GM12878 (cell line): ENCODE results near the gene PDIA4. TPM values are rescaled to one million over a fixed set of nuclear protein-coding genes. Genes with fewer than 3 reads are reported as not detected.

Experiments
- ATAC-seq: fragments of 200-7000 bp; cut with Tn5 transposase; 3 replicates; pipeline ENCODE4 v1.9.1; 2020; ENCODE audit warnings: mild to moderate bottlenecking, moderate library complexity
- BruUV-seq: library from RNA; stranded (reverse); fragments of 400-500 nt; replicated peaks from 2 replicates; lab custom pipeline; 2021; lab: Mats Ljungman, UMichigan
- CTCF ChIA-PET: fragments of 300-600 bp; sonication (Branson Sonifier 250); formaldehyde crosslinking; extraction: SDS; loops from one replicate; lab custom pipeline; 2021; ENCODE audit warnings: inconsistent platforms; lab: Yijun Ruan, JAX
- POLR2A ChIA-PET: fragments of 350-600 bp; formaldehyde crosslinking; extraction: SDS; loops from one replicate; lab custom pipeline; 2021; ENCODE audit warnings: inconsistent platforms; lab: Charles Lee
- RAD21 ChIA-PET: fragments of 300-600 bp; sonication (Branson Sonifier 250); formaldehyde crosslinking; loops from one replicate; lab custom pipeline; 2023; ENCODE audit warnings: antibody characterized with exemption; ENCODE audit not compliant: unreplicated experiment; lab: Charles Lee
- SMC1A ChIA-PET: fragments of 300-600 bp; sonication (Branson Sonifier 250); formaldehyde crosslinking; loops from one replicate; lab custom pipeline; 2023; ENCODE audit not compliant: unreplicated experiment, uncharacterized antibody; lab: Charles Lee
- DNase-seq: peaks from one replicate; pipeline ENCODE4 v3.0.0-alpha.2; 2011; ENCODE audit warnings: low read depth, low spot score
- FAIRE-seq: peaks from 3 replicates; lab custom pipeline; 2011; peaks lifted over from hg19 to GRCh38; lab: Jason Lieb, UNC
- H2AFZ ChIP-seq: 2 replicates; pipeline ENCODE4 v1.6.0; 2011; ENCODE audit warnings: low read depth, low read length, control low read depth; ENCODE audit not compliant: control insufficient read depth
- H3K27ac ChIP-seq: 2 replicates; pipeline ENCODE4 v1.5.1; 2011; ENCODE audit warnings: control low read depth; ENCODE audit not compliant: control insufficient read depth, insufficient read depth
- H3K27me3 ChIP-seq, 2 experiments: replicated peaks in 1 of 2; 2 replicates each; pipeline versions ENCODE4 v1.6.0 to v1.6.1; 2011; ENCODE audit warnings: low read length in 1 of 2; ENCODE audit not compliant: control insufficient read depth in 2 of 2, insufficient read depth in 2 of 2
- H3K36me3 ChIP-seq, 2 experiments: 2 replicates each; pipeline ENCODE4 v1.5.1; 2011; ENCODE audit warnings: low read length in 1 of 2; ENCODE audit not compliant: control insufficient read depth in 2 of 2, insufficient read depth in 2 of 2
- H3K4me1 ChIP-seq: 2 replicates; pipeline ENCODE4 v1.6.1; 2011; ENCODE audit warnings: mild to moderate bottlenecking, low read length, moderate library complexity, mixed read lengths; ENCODE audit not compliant: control insufficient read depth, insufficient read depth
- H3K4me2 ChIP-seq: 2 replicates; pipeline ENCODE4 v1.6.0; 2011; ENCODE audit warnings: control low read depth; ENCODE audit not compliant: control insufficient read depth, insufficient read depth
- H3K4me3 ChIP-seq: fragments of 200-600 bp; sonication (generic); 2 replicates; pipeline ENCODE4 v1.5.1; 2016
- H3K79me2 ChIP-seq: 2 replicates; pipeline ENCODE4 v1.6.0; 2011; ENCODE audit warnings: low read length; ENCODE audit not compliant: control insufficient read depth, insufficient read depth
- H3K9ac ChIP-seq: 2 replicates; pipeline ENCODE4 v1.8.0; 2011; ENCODE audit warnings: low read length, control low read depth, mixed read lengths; ENCODE audit not compliant: control insufficient read depth, insufficient read depth
- H3K9me3 ChIP-seq: replicated peaks from 3 replicates; pipeline ENCODE4 v1.5.1; 2011; ENCODE audit warnings: mild to moderate bottlenecking, low read length; ENCODE audit not compliant: control insufficient read depth, insufficient read depth
- H4K20me1 ChIP-seq: 2 replicates; pipeline ENCODE4 v1.6.0; 2011; ENCODE audit not compliant: control insufficient read depth, insufficient read depth
- EP300 ChIP-seq, 2 experiments: fragments of 150-350 bp in 1 of 2; IDR thresholded peaks; 2 replicates each; pipeline ENCODE4 v1.6.1; 2011 to 2012; ENCODE audit warnings: low read depth in 2 of 2, low read length in 2 of 2, borderline replicate concordance in 1 of 2, improper control_type of control experiment in 1 of 2, inconsistent platforms in 1 of 2; ENCODE audit not compliant: control insufficient read depth in 1 of 2
- HCFC1 ChIP-seq: fragments of 150-350 bp; IDR thresholded peaks from 2 replicates; pipeline ENCODE4 v1.6.1; 2014; ENCODE audit warnings: low read length
- HDAC2 ChIP-seq: fragments of 200-600 bp; sonication (generic); IDR thresholded peaks from 2 replicates; pipeline ENCODE4 v1.6.1; 2017
- RUNX3 ChIP-seq: IDR thresholded peaks from 2 replicates; pipeline ENCODE4 v1.6.1; 2012; ENCODE audit warnings: low read length, inconsistent platforms
- SMARCA5 ChIP-seq: fragments of 450-650 bp; IDR thresholded peaks from 2 replicates; pipeline ENCODE4 v1.6.1; 2017; ENCODE audit warnings: mild to moderate bottlenecking
- SREBF2 ChIP-seq: IDR thresholded peaks from 2 replicates; pipeline ENCODE4 v1.6.1; 2012; ENCODE audit warnings: mild to moderate bottlenecking, low read length
- WGBS: methylation state at CpG from one replicate; pipeline ENCODE4 v1.1.6; 2016; ENCODE audit warnings: low lambda C conversion rate; ENCODE audit not compliant: insufficient replicate concordance, insufficient coverage; ENCODE audit errors: missing lambda C conversion rate; 5-methylcytosine and 5-hydroxymethylcytosine counted together
- in situ Hi-C: fragments of 300-500 bp; cut with MboI; formaldehyde crosslinking; loops from 9 replicates; pipeline ENCODE4 v1.14.3; 2018; ENCODE audit warnings: mixed read lengths
- intact Hi-C: fragments of 100-400 bp; cut with micrococcal nuclease; formaldehyde crosslinking; loops from one replicate; pipeline ENCODE4 v1.14.2; 2022; ENCODE audit not compliant: unreplicated experiment
- polyA plus RNA-seq, 11 experiments: library from polyadenylated mRNA; depleted of rRNA in 4 of 11; unstranded in 6 of 11; stranded (reverse) in 5 of 11; fragments of >200 nt; fragmentation: Nextera tagmentation in 4 of 11; fragmentation: Illumina TruSeq in 1 of 11; extraction: Ambion mirVana in 4 of 11; extraction: Trizol in 1 of 11; gene quantifications; 1 replicate in 1 of 11; 2 replicates in 10 of 11; pipeline versions ENCODE4 v1.2.1 to v1.2.3, GENCODE V29; 2011 to 2016; ENCODE audit warnings: inconsistent platforms in 2 of 11, missing spikeins in 2 of 11, low read depth in 1 of 11
- total RNA-seq, 4 experiments: library from RNA; depleted of rRNA in 3 of 4; stranded (reverse); fragments of >200 nt in 3 of 4; fragmentation: Illumina TruSeq in 1 of 4; extraction: Trizol in 1 of 4; gene quantifications; 2 replicates each; pipeline versions ENCODE4 v1.2.1 to v1.2.3, GENCODE V29; 2013 to 2021
- TF ChIP-seq, protein P1 (sequence below): fragments of 150-350 bp; IDR thresholded peaks from 2 replicates; pipeline ENCODE4 v1.6.1; 2014; ENCODE audit warnings: mild to moderate bottlenecking, low read depth, low read length
- TF ChIP-seq, protein P2 (sequence below): fragments of 150-350 bp; IDR thresholded peaks from 2 replicates; pipeline ENCODE4 v1.6.1; 2016; ENCODE audit warnings: low read depth, low read length
- TF ChIP-seq, protein P3 (sequence below): fragments of 450-650 bp; IDR thresholded peaks from 2 replicates; pipeline ENCODE4 v1.6.1; 2018; ENCODE audit warnings: borderline replicate concordance, mild to moderate bottlenecking; ENCODE audit not compliant: partially characterized antibody

Gene PDIA4
- total and polyA plus RNA-seq, 10 of the 15 experiments (the other 5 are each of a cell fraction or from before 2014, with no cell fraction given), result 7.1 to 306 (median 106) TPM

DNA sequence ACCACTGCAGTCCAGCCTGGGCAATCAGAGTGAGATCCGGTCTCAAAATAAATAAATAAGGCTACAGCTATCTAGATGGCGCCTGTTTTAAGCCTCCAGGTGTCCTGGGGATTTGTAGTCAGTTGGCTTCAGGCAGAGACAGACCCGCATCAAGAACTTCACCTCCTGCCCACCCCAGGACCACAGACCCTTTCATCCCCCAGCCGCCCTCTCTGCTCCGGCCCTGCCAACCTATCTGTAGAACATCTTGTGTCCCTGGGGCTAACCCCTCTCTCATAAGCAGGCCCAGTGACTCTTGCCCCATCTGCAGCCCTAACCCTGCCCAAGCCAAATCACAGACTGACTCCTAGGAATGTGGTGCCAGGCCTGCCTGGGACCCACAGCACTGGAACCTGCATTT is 17.9 kb downstream of the PDIA4 start:
- H2AFZ ChIP-seq, result no peak overlapping the region
- no peaks in the 10 kb centered on the region for H3K4me1 ChIP-seq
- no peak for ATAC-seq
- CTCF ChIA-PET, result interaction anchor here (8.8 kb wide), 1 partner anchor 55 kb away, joined by 99 read pairs; no protein-coding TSS in a partner anchor
- no peak for FAIRE-seq
- no peak overlapping the region for H3K9ac ChIP-seq
- in situ Hi-C loops (no loop called here), intact Hi-C loops (no loop called here)
- no peak for DNase-seq
- no peak overlapping the region for H3K4me3 ChIP-seq
- H4K20me1 ChIP-seq, result no peaks in the 10 kb centered on the region
- H3K27ac ChIP-seq, result no peak overlapping the region
- POLR2A ChIA-PET, result interaction anchor here (0.6 kb wide), 1 partner anchor 19 kb away, joined by 8 read pairs; no protein-coding TSS in a partner anchor
- BruUV-seq, result no TSS peak
- no peaks in the 10 kb centered on the region for H3K27me3 ChIP-seq
- RAD21 ChIA-PET, result no interaction called here
- no peak overlapping the region for H3K4me2 ChIP-seq
- H3K9me3 ChIP-seq, result no peaks in the 10 kb centered on the region
- H3K79me2 ChIP-seq, result no peaks in the 10 kb centered on the region
- TF ChIP-seq EP300 (IDR thresholded peaks at IDR 0.05; ENCODE audit: borderline replicate concordance in 1 of 2, control insufficient read depth in 1 of 2, low read depth in 2 of 2, low read length in 2 of 2) (no peak), RUNX3 (no peak), HDAC2 (no peak), SREBF2 (no peak), HCFC1 (no peak), SMARCA5 (no peak)
- TF ChIP-seq, protein P1, sequence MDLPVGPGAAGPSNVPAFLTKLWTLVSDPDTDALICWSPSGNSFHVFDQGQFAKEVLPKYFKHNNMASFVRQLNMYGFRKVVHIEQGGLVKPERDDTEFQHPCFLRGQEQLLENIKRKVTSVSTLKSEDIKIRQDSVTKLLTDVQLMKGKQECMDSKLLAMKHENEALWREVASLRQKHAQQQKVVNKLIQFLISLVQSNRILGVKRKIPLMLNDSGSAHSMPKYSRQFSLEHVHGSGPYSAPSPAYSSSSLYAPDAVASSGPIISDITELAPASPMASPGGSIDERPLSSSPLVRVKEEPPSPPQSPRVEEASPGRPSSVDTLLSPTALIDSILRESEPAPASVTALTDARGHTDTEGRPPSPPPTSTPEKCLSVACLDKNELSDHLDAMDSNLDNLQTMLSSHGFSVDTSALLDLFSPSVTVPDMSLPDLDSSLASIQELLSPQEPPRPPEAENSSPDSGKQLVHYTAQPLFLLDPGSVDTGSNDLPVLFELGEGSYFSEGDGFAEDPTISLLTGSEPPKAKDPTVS, result no peak
- TF ChIP-seq, protein P2, sequence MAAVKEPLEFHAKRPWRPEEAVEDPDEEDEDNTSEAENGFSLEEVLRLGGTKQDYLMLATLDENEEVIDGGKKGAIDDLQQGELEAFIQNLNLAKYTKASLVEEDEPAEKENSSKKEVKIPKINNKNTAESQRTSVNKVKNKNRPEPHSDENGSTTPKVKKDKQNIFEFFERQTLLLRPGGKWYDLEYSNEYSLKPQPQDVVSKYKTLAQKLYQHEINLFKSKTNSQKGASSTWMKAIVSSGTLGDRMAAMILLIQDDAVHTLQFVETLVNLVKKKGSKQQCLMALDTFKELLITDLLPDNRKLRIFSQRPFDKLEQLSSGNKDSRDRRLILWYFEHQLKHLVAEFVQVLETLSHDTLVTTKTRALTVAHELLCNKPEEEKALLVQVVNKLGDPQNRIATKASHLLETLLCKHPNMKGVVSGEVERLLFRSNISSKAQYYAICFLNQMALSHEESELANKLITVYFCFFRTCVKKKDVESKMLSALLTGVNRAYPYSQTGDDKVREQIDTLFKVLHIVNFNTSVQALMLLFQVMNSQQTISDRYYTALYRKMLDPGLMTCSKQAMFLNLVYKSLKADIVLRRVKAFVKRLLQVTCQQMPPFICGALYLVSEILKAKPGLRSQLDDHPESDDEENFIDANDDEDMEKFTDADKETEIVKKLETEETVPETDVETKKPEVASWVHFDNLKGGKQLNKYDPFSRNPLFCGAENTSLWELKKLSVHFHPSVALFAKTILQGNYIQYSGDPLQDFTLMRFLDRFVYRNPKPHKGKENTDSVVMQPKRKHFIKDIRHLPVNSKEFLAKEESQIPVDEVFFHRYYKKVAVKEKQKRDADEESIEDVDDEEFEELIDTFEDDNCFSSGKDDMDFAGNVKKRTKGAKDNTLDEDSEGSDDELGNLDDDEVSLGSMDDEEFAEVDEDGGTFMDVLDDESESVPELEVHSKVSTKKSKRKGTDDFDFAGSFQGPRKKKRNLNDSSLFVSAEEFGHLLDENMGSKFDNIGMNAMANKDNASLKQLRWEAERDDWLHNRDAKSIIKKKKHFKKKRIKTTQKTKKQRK, result no peak
- TF ChIP-seq, protein P3, sequence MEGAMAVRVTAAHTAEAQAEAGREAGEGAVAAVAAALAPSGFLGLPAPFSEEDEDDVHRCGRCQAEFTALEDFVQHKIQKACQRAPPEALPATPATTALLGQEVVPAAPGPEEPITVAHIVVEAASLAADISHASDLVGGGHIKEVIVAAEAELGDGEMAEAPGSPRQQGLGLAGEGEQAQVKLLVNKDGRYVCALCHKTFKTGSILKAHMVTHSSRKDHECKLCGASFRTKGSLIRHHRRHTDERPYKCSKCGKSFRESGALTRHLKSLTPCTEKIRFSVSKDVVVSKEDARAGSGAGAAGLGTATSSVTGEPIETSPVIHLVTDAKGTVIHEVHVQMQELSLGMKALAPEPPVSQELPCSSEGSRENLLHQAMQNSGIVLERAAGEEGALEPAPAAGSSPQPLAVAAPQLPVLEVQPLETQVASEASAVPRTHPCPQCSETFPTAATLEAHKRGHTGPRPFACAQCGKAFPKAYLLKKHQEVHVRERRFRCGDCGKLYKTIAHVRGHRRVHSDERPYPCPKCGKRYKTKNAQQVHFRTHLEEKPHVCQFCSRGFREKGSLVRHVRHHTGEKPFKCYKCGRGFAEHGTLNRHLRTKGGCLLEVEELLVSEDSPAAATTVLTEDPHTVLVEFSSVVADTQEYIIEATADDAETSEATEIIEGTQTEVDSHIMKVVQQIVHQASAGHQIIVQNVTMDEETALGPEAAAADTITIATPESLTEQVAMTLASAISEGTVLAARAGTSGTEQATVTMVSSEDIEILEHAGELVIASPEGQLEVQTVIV, result no peak
- peaks cover 31 to 61% of the 10 kb centered on the region in 2 experiments for H3K36me3 ChIP-seq
- WGBS, result 100% methylated on average over 5 of the region's 5 CpGs
- SMC1A ChIA-PET, result interaction anchor here (1.0 to 1.1 kb wide), 2 partner anchors 22 to 27 kb away, joined by 3 read pairs; no protein-coding TSS in a partner anchor
